Fibroblast of the aortic adventitia (primary cell): ENCODE data around the gene COL15A1. TPM values are rescaled to one million over a fixed set of nuclear protein-coding genes. Genes with fewer than 3 reads are reported as not detected.

Experiments
- DNase-seq: peaks from one replicate; pipeline ENCODE4 v3.0.0-alpha.2; 2010; ENCODE audit warnings: low read depth
- H3K4me3 ChIP-seq: 2 replicates; pipeline ENCODE4 v1.5.1; 2011; ENCODE audit warnings: low read depth, mild to moderate bottlenecking, control low read depth, low read length, moderate library complexity
- total RNA-seq: library from RNA; depleted of rRNA; stranded (reverse); fragments of >200 nt; gene quantifications from 2 replicates; pipeline ENCODE4 v1.2.3, GENCODE V29; 2012; ENCODE audit warnings: low replicate concordance
- TF ChIP-seq, protein P1 (sequence below): IDR thresholded peaks from 2 replicates; pipeline ENCODE4 v1.5.1; 2011; ENCODE audit warnings: mild to moderate bottlenecking, low read length, control low read depth, inconsistent platforms; ENCODE audit not compliant: insufficient read depth

COL15A1 gene
- total RNA-seq, 1 donor = 25.3 TPM

DNA sequence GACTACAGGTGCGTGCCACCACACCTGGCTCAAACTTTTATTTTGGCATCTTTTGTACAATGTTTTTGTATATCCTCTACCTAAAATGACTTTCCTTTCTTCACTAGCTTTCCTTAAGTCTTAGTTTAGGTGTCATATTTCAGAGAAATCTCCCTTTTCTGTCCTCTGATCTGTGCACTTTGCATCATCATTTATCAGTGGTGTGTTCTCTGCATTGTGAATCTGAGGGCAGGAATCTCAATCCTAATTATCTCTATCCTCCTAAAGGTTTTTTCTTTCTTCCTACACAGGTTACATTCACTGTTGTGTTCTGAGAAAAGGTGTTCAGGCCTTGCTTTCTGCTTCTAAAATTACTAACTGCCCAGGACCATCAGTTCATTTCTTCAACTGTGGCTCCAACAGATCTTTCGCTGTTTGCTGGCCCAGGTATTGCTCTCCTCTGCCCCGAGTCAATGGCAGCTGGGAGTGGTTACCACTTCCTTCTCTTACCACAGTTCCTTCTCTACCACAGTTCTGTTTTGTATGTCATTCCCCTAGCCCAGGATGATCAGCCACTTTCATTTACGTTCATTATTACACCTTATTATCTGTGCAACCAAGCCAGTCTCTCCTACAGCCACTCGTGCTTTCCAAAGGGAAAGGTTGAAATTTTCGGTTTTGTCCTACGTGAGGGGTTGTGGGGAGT is 175.2 kb downstream of the COL15A1 start:
- no peak overlapping the region for H3K4me3 ChIP-seq
- TF ChIP-seq, protein P1, sequence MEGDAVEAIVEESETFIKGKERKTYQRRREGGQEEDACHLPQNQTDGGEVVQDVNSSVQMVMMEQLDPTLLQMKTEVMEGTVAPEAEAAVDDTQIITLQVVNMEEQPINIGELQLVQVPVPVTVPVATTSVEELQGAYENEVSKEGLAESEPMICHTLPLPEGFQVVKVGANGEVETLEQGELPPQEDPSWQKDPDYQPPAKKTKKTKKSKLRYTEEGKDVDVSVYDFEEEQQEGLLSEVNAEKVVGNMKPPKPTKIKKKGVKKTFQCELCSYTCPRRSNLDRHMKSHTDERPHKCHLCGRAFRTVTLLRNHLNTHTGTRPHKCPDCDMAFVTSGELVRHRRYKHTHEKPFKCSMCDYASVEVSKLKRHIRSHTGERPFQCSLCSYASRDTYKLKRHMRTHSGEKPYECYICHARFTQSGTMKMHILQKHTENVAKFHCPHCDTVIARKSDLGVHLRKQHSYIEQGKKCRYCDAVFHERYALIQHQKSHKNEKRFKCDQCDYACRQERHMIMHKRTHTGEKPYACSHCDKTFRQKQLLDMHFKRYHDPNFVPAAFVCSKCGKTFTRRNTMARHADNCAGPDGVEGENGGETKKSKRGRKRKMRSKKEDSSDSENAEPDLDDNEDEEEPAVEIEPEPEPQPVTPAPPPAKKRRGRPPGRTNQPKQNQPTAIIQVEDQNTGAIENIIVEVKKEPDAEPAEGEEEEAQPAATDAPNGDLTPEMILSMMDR = no peak
- DNase-seq = no peak

DNA sequence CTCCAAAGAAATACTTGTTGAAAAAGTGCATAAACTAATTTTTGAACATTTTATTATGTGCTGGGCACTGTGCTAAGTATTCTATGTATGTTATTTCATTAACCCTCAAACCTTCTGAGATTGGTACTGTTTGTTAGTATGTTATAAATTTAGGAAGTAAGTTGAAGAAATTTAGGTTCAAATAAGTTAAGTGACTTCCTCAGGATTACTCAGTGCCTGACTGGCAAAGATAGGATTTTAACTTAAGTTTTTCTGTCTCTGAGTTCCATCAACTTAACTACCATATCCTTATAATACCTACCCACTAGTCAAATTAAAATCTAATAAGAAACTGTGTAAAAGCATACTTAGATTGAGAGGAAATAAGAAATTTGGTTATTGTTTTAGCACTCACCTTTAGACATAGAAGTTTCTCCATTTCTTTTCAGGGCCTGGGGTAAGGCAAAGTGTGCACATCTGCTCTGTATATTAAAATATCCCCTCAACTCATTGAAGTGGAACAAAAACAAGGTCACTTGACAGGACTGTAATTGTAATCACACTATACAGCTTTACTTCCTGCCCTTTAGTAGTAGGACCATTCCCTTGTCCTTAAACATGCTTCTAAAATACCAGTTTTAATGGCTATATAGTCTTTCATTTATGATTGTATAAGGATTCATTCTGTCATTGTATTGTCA is 176.4 kb downstream of the COL15A1 start:
- TF ChIP-seq, protein P1 = no peak
- H3K4me3 ChIP-seq = no peak overlapping the region
- no peak for DNase-seq

Other genes starting within 250 kb of the COL15A1 start
- gene GABBR2, start 235.0 kb upstream of the COL15A1 start, total RNA-seq = 0.16 and 0.27 TPM in 2 replicates
- 12.7 and 13.8 TPM in 2 replicates for gene ANKS6, start 147.4 kb upstream of the COL15A1 start, total RNA-seq
- gene GALNT12, start 136.2 kb upstream of the COL15A1 start, total RNA-seq = 24.9 and 138 TPM in 2 replicates
- gene TGFBR1, start 161.2 kb downstream of the COL15A1 start, total RNA-seq = 20.1 and 28.8 TPM in 2 replicates